ENCODE measurements around the gene PRG2.
A peak's percentile ranks its signal among the peaks of the same experiment; 100 is the strongest.
"Not testable (repeated sequence)": the region's sequence is repeated elsewhere in the genome, so short reads cannot be mapped to it uniquely, and the experiment has no call there.

PRG2 gene

GRCh38 chr11:57419146-57419545 is 28.7 kb upstream of the PRG2 start:
- no peak for DNase-seq (ENCODE audit: low read depth)

GRCh38 chr11:57418131-57418530 is 27.7 kb upstream of the PRG2 start:
- DNase-seq (ENCODE audit: low read depth): no peak

- no peak for DNase-seq (ENCODE audit: low read depth)
Measured at GRCh38 chr11:57417056-57417455, 26.6 kb upstream of the PRG2 start.

GRCh38 chr11:57416436-57416835 is 26.0 kb upstream of the PRG2 start:
- DNase-seq (ENCODE audit: low read depth): no peak

GRCh38 chr11:57414612-57415212 is 24.3 kb upstream of the PRG2 start:
- no peak for DNase-seq (ENCODE audit: low read depth)

GRCh38 chr11:57413681-57414080 is 23.2 kb upstream of the PRG2 start:
- DNase-seq (ENCODE audit: low read depth): no peak

GRCh38 chr11:57410287-57410686 is 19.8 kb upstream of the PRG2 start:
- DNase-seq (ENCODE audit: low read depth): peak; percentile 85

- no peak for DNase-seq (ENCODE audit: low read depth)
Measured at GRCh38 chr11:57409321-57410100, 19.1 kb upstream of the PRG2 start.

- DNase-seq (ENCODE audit: low read depth): no peak
Measured at GRCh38 chr11:57408771-57409170, 18.3 kb upstream of the PRG2 start.

- DNase-seq (ENCODE audit: low read depth): no peak
Measured at GRCh38 chr11:57407941-57408475, 17.6 kb upstream of the PRG2 start.

GRCh38 chr11:57407010-57407920 is 16.8 kb upstream of the PRG2 start:
- no peak for DNase-seq (ENCODE audit: low read depth)

- DNase-seq (ENCODE audit: low read depth): no peak
Measured at GRCh38 chr11:57406337-57406904, 16.0 kb upstream of the PRG2 start.

GRCh38 chr11:57405271-57405860 is 14.9 kb upstream of the PRG2 start:
- DNase-seq (ENCODE audit: low read depth): no peak

- no peak for DNase-seq (ENCODE audit: low read depth)
Measured at GRCh38 chr11:57403802-57404147, 13.3 kb upstream of the PRG2 start.

- not testable (repeated sequence) for DNase-seq (ENCODE audit: low read depth)
Measured at GRCh38 chr11:57403003-57403801, 12.8 kb upstream of the PRG2 start.

- DNase-seq (ENCODE audit: low read depth): peak; percentile 23
Measured at GRCh38 chr11:57402188-57403002, 11.9 kb upstream of the PRG2 start.

- DNase-seq (ENCODE audit: low read depth): no peak
Measured at GRCh38 chr11:57399972-57400578, 9.6 kb upstream of the PRG2 start.

GRCh38 chr11:57399221-57399620 is 8.8 kb upstream of the PRG2 start:
- no peak for DNase-seq (ENCODE audit: low read depth)

GRCh38 chr11:57397394-57397990 is 7.0 kb upstream of the PRG2 start:
- no peak for DNase-seq (ENCODE audit: low read depth)
